ENCODE results near the gene ADAMTS2. TPM values are rescaled to one million over a fixed set of nuclear protein-coding genes. Genes with fewer than 3 reads are reported as not detected.
"Not testable (repeated sequence)": the region's sequence is repeated elsewhere in the genome, so short reads cannot be mapped to it uniquely, and the experiment has no call there.

Gene ADAMTS2
- total and polyA plus RNA-seq, 7 experiments from 2014 or later: not detected

DNA sequence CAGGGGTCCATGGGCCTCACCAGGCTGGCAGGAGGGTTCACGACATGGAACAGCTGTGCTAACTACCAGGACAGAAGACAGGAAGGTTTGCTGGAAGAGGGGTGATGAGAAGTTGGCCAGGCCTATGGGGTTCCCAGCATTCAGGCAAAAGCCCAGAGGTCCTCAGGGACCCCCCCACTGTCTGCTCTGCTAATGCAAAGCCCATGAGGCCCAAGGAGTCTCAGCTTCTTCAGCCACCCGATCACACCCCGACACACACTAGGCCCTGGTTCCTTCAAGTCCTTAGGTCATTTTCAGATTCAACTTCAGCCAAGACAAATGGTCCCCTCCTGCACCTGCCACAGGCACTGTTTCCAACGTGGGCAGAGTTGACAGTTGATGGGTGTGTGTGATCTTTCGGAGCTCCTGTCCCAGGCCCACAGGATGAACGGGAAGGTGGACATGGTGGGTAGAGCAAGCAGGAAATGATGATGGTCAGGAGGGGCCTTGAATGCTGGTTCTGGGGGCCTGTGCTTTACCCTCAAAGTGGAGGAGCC lies 20.4 kb downstream of the ADAMTS2 start:
- Histone ChIP-seq H3K27me3 (ENCODE audit: control insufficient read depth in 2 of 2, insufficient read depth in 2 of 2, low read length in 2 of 2) (no peaks in the 10 kb centered on the region), H3K27ac (ENCODE audit: low read depth, low read length) (no peak overlapping the region), H3K36me3 (ENCODE audit: control insufficient read depth in 2 of 3, insufficient read depth in 3 of 3, low read length in 3 of 3) (no peaks in the 10 kb centered on the region), H3K9me3 (ENCODE audit: control insufficient read depth in 2 of 3, low read length in 3 of 3) (no peaks in the 10 kb centered on the region), H3K4me3 (ENCODE audit: low read length) (no peak overlapping the region), H3K4me1 (ENCODE audit: control insufficient read depth in 2 of 2, insufficient read depth in 2 of 2, low read length in 2 of 2) (no peaks in the 10 kb centered on the region)
- Mint-ChIP-seq H3K36me3 (no peaks in the 10 kb centered on the region), H3K27me3 (peaks cover 0 to 28% (median 7%) of the 10 kb centered on the region in 5 donors), H3K9me3 (no peaks in the 10 kb centered on the region), H3K27ac (no peak overlapping the region), H3K4me1 (no peaks in the 10 kb centered on the region), H3K4me3 (no peak overlapping the region)
- DNase-seq (no peak), ATAC-seq (no peak)
- ChIA-PET CTCF (no interaction called here), POLR2A (no interaction called here)
- intact Hi-C loops (cut with micrococcal nuclease): no loop called here

DNA sequence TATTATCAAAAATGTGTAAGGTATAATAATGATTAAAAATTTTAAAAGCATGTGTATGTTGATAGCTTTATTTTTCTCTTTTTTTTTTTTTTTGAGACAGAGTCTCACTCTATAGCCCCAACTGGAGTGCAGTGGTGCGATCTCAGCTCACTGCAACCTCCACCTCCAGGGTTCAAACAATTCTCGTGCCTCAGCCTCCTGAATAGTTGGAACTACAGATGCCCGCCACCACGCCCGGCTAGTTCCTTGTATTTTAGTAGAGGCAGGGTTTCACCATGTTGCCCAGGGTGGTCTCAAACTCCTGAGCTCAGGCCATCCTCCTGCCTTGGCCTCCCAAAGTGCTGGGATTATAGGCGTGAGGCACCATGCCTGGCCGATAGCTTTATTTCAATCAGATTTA lies 20.9 kb downstream of the ADAMTS2 start:
- H3K36me3 ChIP-seq (ENCODE audit: control insufficient read depth in 2 of 3, insufficient read depth in 3 of 3, low read length in 3 of 3); H3K4me1 Mint-ChIP-seq; DNase-seq; ATAC-seq; H3K9me3 ChIP-seq (ENCODE audit: control insufficient read depth in 2 of 3, low read length in 3 of 3); H3K4me3 ChIP-seq (ENCODE audit: low read length); H3K36me3 Mint-ChIP-seq; H3K9me3 Mint-ChIP-seq; H3K27ac Mint-ChIP-seq; H3K27me3 ChIP-seq (ENCODE audit: control insufficient read depth in 2 of 2, insufficient read depth in 2 of 2, low read length in 2 of 2); H3K4me3 Mint-ChIP-seq; H3K27ac ChIP-seq (ENCODE audit: low read depth, low read length); intact Hi-C loops (cut with micrococcal nuclease); CTCF ChIA-PET; POLR2A ChIA-PET; H3K4me1 ChIP-seq (ENCODE audit: control insufficient read depth in 2 of 2, insufficient read depth in 2 of 2, low read length in 2 of 2): not testable (repeated sequence)
- peaks cover 0 to 28% (median 7%) of the 10 kb centered on the region in 5 donors for H3K27me3 Mint-ChIP-seq

DNA sequence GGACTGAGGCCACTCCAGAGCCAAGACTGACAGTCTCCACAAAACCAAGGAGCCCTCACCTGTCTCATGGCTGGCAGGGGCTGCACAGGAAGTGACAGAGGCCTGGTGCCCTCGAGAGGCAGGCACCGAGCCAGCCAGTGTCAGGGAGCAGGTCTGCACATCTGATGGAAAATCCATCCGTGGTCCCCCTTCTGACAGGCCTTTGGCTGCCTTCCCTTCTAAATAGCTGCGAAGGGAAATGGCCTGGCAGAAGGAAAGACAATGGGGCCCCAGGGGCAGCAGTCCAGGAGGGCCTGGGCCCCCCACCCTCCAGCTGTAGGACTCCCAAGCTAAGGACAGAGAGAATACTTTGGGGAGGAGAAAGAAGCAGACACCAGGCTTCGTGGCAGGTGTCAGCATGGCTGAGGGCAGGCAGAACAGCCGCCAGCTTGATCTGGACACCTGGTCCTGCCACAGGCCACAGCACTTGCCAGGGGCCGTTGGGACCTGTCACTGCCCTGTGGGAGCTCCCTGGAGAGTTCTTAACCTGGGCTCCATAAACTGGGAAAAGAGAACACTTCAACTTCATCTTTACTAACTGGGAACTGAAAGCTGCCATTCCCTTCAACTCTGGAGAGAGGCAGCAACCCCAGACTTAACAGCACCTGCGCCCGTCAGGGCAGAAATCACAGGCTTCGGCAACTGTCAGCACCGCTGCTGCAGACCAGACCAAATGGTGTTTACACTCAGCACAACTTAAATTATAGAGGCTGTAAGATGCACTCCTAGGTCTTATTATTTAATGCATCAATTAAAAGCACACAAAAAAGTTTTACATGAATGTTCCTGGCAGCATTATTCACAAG lies 22.0 kb downstream of the ADAMTS2 start:
- Histone ChIP-seq H3K4me3 (ENCODE audit: low read length) (no peak overlapping the region), H3K9me3 (ENCODE audit: control insufficient read depth in 2 of 3, low read length in 3 of 3) (no peaks in the 10 kb centered on the region), H3K36me3 (ENCODE audit: control insufficient read depth in 2 of 3, insufficient read depth in 3 of 3, low read length in 3 of 3) (no peaks in the 10 kb centered on the region), H3K27me3 (ENCODE audit: control insufficient read depth in 2 of 2, insufficient read depth in 2 of 2, low read length in 2 of 2) (no peaks in the 10 kb centered on the region), H3K4me1 (ENCODE audit: control insufficient read depth in 2 of 2, insufficient read depth in 2 of 2, low read length in 2 of 2) (no peaks in the 10 kb centered on the region), H3K27ac (ENCODE audit: low read depth, low read length) (no peak overlapping the region)
- ChIA-PET POLR2A (no interaction called here), CTCF (no interaction called here)
- no peak overlapping the region for H3K4me3 Mint-ChIP-seq
- no peaks in the 10 kb centered on the region for H3K4me1 Mint-ChIP-seq
- DNase-seq (no peak), ATAC-seq (no peak)
- H3K27me3 Mint-ChIP-seq: peaks cover 0 to 25% (median 7%) of the 10 kb centered on the region in 5 donors
- no peaks in the 10 kb centered on the region for H3K36me3 Mint-ChIP-seq
- intact Hi-C loops (cut with micrococcal nuclease): no loop called here
- H3K27ac Mint-ChIP-seq: no peak overlapping the region
- H3K9me3 Mint-ChIP-seq: peaks cover 0 to 4% (median 0%) of the 10 kb centered on the region in 11 donors

DNA sequence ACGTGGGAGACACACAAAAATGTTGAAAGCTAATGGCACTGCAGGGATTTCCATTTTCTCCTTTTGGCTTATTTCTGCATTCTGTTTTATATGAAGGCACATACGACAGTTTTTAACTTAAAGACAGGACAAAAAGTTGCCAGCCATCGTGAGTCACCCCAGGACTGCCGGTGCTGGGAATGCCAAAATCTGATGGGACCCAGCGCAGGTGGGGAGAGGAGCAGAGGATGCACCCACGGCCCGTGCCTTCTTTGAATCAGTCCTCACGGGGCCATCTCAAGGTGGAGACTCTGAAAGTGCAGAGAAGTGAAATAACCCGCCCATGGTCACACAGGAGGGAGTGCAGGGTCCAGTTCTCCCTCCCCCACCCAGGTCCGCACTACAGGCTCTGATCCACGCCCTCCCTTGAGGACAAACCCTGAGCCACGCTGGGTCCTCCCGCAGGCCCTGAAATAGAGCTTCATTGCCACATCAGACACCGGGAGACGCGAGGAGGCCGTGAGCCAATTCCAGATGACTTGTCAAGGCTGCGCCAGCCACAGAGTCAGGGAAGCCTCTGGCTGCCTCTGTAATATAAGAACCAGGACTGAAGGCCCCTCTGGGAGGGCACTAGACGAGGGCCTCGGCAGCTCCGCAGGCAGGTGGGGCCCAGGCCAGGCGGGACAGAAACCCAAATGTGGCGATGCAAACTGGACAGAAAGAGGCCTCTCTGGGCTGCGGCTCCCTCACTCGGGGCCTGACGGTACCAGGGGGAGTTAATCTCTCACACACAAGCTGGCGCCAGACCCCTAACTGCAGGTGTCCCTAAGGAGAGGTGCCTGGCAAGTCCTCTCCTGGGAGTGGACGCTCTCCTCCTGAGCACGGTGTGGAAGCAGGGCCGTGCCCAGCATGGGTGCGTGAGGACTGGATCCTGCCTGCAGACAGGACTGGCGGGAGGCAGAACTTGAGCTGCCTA lies 22.9 kb downstream of the ADAMTS2 start:
- POLR2A ChIA-PET: no interaction called here
- CTCF ChIA-PET: no interaction called here
- H3K27ac Mint-ChIP-seq: no peak overlapping the region

DNA sequence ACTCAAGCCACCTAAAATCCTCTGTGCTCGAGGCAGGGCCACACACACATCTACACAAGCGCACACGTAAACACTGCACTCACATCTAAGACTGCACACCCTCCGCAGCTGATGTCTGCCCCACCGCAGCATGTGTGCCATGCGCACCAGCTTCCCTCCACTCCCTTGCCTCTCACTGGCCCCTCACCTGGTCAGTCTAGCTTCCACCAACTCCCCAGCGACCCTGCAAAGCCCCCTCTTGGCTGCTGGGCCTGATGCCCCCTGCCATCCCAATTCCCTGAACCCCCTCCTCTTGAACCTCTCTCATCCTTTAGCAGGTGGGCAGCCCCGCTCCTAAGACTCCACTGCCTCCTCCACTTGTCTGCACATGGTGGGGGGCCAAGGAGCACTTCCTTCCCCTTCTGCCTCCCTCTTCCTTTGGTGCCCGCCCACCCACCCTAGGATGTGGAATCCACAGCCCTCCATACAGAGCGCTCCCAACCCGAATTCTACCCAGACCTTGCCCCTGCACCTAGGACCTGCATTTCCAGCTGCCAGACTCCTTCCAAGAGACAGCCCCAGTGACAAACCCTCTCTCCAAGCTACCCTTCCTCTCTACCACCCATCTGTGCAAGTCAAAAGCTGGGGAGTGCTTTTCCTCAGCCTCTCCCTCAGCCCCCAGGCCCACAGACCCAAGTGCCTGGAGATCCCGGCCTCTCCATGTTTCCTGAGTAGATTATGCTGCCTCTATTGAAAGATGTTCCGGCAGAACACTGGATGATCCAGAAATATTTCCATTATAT lies 23.9 kb downstream of the ADAMTS2 start:
- no peak overlapping the region for H3K4me3 Mint-ChIP-seq
- no peak overlapping the region for H3K27ac Mint-ChIP-seq
- H3K27me3 Mint-ChIP-seq: peaks cover 0 to 9% (median 6%) of the 10 kb centered on the region in 5 donors
- no peaks in the 10 kb centered on the region for H3K27me3 ChIP-seq (ENCODE audit: control insufficient read depth in 2 of 2, insufficient read depth in 2 of 2, low read length in 2 of 2)
- no peaks in the 10 kb centered on the region for H3K36me3 Mint-ChIP-seq
- H3K9me3 ChIP-seq (ENCODE audit: control insufficient read depth in 2 of 3, low read length in 3 of 3): no peaks in the 10 kb centered on the region
- no peak overlapping the region for H3K4me3 ChIP-seq (ENCODE audit: low read length)
- POLR2A ChIA-PET: no interaction called here
- no peak for DNase-seq
- peaks cover 0 to 4% (median 0%) of the 10 kb centered on the region in 11 donors for H3K9me3 Mint-ChIP-seq
- no peak for ATAC-seq
- CTCF ChIA-PET: no interaction called here
- H3K36me3 ChIP-seq (ENCODE audit: control insufficient read depth in 2 of 3, insufficient read depth in 3 of 3, low read length in 3 of 3): no peaks in the 10 kb centered on the region
- intact Hi-C loops (cut with micrococcal nuclease): no loop called here
- H3K27ac ChIP-seq (ENCODE audit: low read depth, low read length): no peak overlapping the region
- no peaks in the 10 kb centered on the region for H3K4me1 Mint-ChIP-seq
- H3K4me1 ChIP-seq (ENCODE audit: control insufficient read depth in 2 of 2, insufficient read depth in 2 of 2, low read length in 2 of 2): no peaks in the 10 kb centered on the region

More for the DNA sequence above, 22.9 kb downstream of the ADAMTS2 start:
- intact Hi-C loops (cut with micrococcal nuclease): no loop called here
- Histone ChIP-seq H3K36me3 (ENCODE audit: control insufficient read depth in 2 of 3, insufficient read depth in 3 of 3, low read length in 3 of 3) (no peaks in the 10 kb centered on the region), H3K27me3 (ENCODE audit: control insufficient read depth in 2 of 2, insufficient read depth in 2 of 2, low read length in 2 of 2) (no peaks in the 10 kb centered on the region), H3K27ac (ENCODE audit: low read depth, low read length) (no peak overlapping the region), H3K4me1 (ENCODE audit: control insufficient read depth in 2 of 2, insufficient read depth in 2 of 2, low read length in 2 of 2) (no peaks in the 10 kb centered on the region), H3K4me3 (ENCODE audit: low read length) (no peak overlapping the region), H3K9me3 (ENCODE audit: control insufficient read depth in 2 of 3, low read length in 3 of 3) (no peaks in the 10 kb centered on the region)
- DNase-seq (no peak), ATAC-seq (no peak)
- Mint-ChIP-seq H3K27me3 (peaks cover 0 to 16% (median 7%) of the 10 kb centered on the region in 5 donors), H3K9me3 (peaks cover 0 to 4% (median 0%) of the 10 kb centered on the region in 11 donors), H3K4me1 (no peaks in the 10 kb centered on the region), H3K36me3 (no peaks in the 10 kb centered on the region), H3K4me3 (no peak overlapping the region)

DNA sequence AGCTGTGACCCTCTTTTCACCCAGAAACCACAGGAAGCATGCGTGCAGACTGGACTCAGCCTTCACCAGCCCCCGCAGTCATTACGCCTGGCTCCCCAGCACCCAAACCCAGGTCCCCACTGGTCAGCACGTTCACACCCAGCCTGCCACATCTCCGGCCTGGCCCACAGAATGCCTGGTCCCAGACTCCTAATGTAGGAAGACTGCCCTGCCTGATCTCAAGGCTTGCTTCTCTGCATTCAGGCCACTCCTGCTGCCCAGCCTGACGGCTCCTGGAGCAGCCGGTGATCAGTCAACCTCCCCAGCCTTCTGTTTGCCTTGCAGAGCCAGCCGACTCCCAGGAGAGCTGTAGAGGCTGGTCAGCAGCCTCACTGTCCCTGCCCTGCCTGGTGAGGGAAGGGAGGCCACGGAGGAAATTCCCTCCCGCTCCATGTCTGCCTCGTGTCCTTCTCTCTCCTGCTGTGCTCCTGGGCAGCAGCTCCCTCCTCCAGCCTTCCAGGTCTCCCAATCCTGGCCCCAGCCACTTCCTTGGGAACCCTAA lies 25.4 kb downstream of the ADAMTS2 start:
- H3K4me3 Mint-ChIP-seq: no peak overlapping the region
- intact Hi-C loops (cut with micrococcal nuclease): no loop called here
- peaks cover 0 to 14% (median 3%) of the 10 kb centered on the region in 5 donors for H3K27me3 Mint-ChIP-seq
- no peaks in the 10 kb centered on the region for H3K4me1 Mint-ChIP-seq
- H3K4me1 ChIP-seq (ENCODE audit: control insufficient read depth in 2 of 2, insufficient read depth in 2 of 2, low read length in 2 of 2): no peaks in the 10 kb centered on the region
- H3K9me3 Mint-ChIP-seq: peaks cover 0 to 4% (median 0%) of the 10 kb centered on the region in 11 donors
- H3K4me3 ChIP-seq (ENCODE audit: low read length): no peak overlapping the region
- H3K9me3 ChIP-seq (ENCODE audit: control insufficient read depth in 2 of 3, low read length in 3 of 3): no peaks in the 10 kb centered on the region
- POLR2A ChIA-PET: no interaction called here
- CTCF ChIA-PET: no interaction called here
- DNase-seq (no peak), ATAC-seq (no peak)
- H3K36me3 ChIP-seq (ENCODE audit: control insufficient read depth in 2 of 3, insufficient read depth in 3 of 3, low read length in 3 of 3): no peaks in the 10 kb centered on the region
- H3K27me3 ChIP-seq (ENCODE audit: control insufficient read depth in 2 of 2, insufficient read depth in 2 of 2, low read length in 2 of 2): no peaks in the 10 kb centered on the region
- H3K27ac Mint-ChIP-seq: no peak overlapping the region
- no peak overlapping the region for H3K27ac ChIP-seq (ENCODE audit: low read depth, low read length)
- no peaks in the 10 kb centered on the region for H3K36me3 Mint-ChIP-seq

Data from naive thymus-derived CD4-positive, alpha-beta T cell (primary cell).